Measurements from ENCODE around the gene LEUTX.

GRCh38 chr19:39759457-39760184, 19.0 kb upstream of the LEUTX start:
- TF ChIP-seq POLR2A (IDR thresholded peaks at IDR 0.05) (no peak), POLR2AphosphoS5 (IDR thresholded peaks at IDR 0.05) (no peak)

All from stomach (tissue), 4 donors.